Measurements from ENCODE around the gene IL4R. TPM values are rescaled to one million over a fixed set of nuclear protein-coding genes. Genes with fewer than 3 reads are reported as not detected.

Gene IL4R
- total and polyA plus RNA-seq, 2 of the 13 experiments (the other 11 are each of a cell fraction or from before 2014, with no cell fraction given), result 15.9 to 49.6 TPM

DNA sequence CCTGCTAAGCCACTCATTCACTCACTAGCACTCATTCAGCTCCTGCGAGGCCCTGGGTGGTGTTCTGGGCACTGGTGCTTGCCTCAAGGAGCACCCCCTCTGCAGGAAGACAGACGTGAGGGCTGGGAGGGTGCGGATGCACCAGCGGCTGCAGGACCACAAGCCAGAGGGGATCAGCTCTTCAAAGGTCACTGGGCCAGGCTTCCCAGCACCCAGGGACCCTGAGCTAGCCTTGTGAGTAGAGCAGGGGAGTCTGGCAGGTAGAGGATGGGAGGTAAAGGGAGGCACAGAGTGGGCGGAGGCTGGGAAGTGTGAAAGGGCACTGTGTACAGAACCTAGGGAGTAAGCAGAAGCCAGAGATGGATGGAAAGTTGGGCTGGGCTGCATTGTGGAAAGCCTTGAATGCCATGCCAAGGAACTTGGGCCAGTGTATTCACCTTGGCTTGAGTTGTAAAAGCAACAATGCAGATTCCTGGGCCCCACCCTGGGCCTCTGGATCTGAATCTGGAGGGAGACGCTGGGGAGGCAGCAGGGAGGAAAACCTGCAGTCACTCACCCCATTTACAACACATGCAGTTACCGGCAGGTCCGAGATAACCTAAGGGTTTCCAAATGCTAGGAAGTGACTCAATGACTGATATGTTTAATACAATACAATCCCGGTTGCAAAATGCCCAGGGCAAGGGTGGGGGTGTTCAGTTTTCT lies 1.7 kb downstream of the IL4R start (continued):
- TF ChIP-seq ZNF280D (CRISPR knock-in tag; IDR thresholded peaks at IDR 0.05) (0 out of 2 replicates have a peak, but pooled peaks have one; percentile 36), ZFP36L2 (CRISPR knock-in tag; IDR thresholded peaks at IDR 0.05) (no peak), MED1 (CRISPR knock-in tag; IDR thresholded peaks at IDR 0.05) (peak; percentile 28; the same call in 1 of the 2 replicates), CBX1 (IDR thresholded peaks at IDR 0.05; ENCODE audit: low read depth) (peak; percentile 55), TEF (CRISPR knock-in tag; IDR thresholded peaks at IDR 0.05) (no peak), FOXA3 (CRISPR knock-in tag; IDR thresholded peaks at IDR 0.05) (0 out of 2 replicates have a peak, but pooled peaks have one; percentile 7), KLF6 (CRISPR knock-in tag; IDR thresholded peaks at IDR 0.05) (no peak), CHCHD3 (CRISPR knock-in tag; IDR thresholded peaks at IDR 0.05) (0 out of 2 replicates have a peak, but pooled peaks have one; percentile 18), ZKSCAN5 (CRISPR knock-in tag; IDR thresholded peaks at IDR 0.05) (no peak), PTBP1 (IDR thresholded peaks at IDR 0.05; ENCODE audit: low read depth, low read length, poor library complexity, severe bottlenecking) (no peak)
- TF ChIP-seq, protein P1, sequence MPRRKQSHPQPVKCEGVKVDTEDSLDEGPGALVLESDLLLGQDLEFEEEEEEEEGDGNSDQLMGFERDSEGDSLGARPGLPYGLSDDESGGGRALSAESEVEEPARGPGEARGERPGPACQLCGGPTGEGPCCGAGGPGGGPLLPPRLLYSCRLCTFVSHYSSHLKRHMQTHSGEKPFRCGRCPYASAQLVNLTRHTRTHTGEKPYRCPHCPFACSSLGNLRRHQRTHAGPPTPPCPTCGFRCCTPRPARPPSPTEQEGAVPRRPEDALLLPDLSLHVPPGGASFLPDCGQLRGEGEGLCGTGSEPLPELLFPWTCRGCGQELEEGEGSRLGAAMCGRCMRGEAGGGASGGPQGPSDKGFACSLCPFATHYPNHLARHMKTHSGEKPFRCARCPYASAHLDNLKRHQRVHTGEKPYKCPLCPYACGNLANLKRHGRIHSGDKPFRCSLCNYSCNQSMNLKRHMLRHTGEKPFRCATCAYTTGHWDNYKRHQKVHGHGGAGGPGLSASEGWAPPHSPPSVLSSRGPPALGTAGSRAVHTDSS (CRISPR knock-in tag; conservative IDR thresholded peaks at IDR 0.05), result no peak
- TF ChIP-seq, protein P2, sequence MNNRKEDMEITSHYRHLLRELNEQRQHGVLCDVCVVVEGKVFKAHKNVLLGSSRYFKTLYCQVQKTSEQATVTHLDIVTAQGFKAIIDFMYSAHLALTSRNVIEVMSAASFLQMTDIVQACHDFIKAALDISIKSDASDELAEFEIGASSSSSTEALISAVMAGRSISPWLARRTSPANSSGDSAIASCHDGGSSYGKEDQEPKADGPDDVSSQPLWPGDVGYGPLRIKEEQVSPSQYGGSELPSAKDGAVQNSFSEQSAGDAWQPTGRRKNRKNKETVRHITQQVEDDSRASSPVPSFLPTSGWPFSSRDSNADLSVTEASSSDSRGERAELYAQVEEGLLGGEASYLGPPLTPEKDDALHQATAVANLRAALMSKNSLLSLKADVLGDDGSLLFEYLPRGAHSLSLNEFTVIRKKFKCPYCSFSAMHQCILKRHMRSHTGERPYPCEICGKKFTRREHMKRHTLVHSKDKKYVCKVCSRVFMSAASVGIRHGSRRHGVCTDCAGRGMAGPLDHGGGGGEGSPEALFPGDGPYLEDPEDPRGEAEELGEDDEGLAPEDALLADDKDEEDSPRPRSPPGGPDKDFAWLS (CRISPR knock-in tag; IDR thresholded peaks at IDR 0.05; ENCODE audit: borderline replicate concordance), result no peak
- TF ChIP-seq, protein P3, sequence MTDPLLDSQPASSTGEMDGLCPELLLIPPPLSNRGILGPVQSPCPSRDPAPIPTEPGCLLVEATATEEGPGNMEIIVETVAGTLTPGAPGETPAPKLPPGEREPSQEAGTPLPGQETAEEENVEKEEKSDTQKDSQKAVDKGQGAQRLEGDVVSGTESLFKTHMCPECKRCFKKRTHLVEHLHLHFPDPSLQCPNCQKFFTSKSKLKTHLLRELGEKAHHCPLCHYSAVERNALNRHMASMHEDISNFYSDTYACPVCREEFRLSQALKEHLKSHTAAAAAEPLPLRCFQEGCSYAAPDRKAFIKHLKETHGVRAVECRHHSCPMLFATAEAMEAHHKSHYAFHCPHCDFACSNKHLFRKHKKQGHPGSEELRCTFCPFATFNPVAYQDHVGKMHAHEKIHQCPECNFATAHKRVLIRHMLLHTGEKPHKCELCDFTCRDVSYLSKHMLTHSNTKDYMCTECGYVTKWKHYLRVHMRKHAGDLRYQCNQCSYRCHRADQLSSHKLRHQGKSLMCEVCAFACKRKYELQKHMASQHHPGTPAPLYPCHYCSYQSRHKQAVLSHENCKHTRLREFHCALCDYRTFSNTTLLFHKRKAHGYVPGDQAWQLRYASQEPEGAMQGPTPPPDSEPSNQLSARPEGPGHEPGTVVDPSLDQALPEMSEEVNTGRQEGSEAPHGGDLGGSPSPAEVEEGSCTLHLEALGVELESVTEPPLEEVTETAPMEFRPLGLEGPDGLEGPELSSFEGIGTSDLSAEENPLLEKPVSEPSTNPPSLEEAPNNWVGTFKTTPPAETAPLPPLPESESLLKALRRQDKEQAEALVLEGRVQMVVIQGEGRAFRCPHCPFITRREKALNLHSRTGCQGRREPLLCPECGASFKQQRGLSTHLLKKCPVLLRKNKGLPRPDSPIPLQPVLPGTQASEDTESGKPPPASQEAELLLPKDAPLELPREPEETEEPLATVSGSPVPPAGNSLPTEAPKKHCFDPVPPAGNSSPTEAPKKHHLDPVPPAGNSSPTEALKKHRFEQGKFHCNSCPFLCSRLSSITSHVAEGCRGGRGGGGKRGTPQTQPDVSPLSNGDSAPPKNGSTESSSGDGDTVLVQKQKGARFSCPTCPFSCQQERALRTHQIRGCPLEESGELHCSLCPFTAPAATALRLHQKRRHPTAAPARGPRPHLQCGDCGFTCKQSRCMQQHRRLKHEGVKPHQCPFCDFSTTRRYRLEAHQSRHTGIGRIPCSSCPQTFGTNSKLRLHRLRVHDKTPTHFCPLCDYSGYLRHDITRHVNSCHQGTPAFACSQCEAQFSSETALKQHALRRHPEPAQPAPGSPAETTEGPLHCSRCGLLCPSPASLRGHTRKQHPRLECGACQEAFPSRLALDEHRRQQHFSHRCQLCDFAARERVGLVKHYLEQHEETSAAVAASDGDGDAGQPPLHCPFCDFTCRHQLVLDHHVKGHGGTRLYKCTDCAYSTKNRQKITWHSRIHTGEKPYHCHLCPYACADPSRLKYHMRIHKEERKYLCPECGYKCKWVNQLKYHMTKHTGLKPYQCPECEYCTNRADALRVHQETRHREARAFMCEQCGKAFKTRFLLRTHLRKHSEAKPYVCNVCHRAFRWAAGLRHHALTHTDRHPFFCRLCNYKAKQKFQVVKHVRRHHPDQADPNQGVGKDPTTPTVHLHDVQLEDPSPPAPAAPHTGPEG (CRISPR knock-in tag; IDR thresholded peaks at IDR 0.05), result no peak

Measured in HepG2 (cell line).